IMR-90 (cell line): Measurements from ENCODE around the gene CHMP4A. TPM values are rescaled to one million over a fixed set of nuclear protein-coding genes. Genes with fewer than 3 reads are reported as not detected.

Experiments used
- ATAC-seq: fragments of 200-7000 bp; cut with Tn5 transposase; 2 replicates; pipeline ENCODE4 v1.9.1; 2020; ENCODE audit warnings: low read depth, mild to moderate bottlenecking, moderate library complexity
- BruUV-seq: library from RNA; stranded (reverse); fragments of 400-500 nt; replicated peaks from 2 replicates; lab custom pipeline; 2021; lab: Mats Ljungman, UMichigan
- CTCF ChIA-PET: fragments of 300-600 bp; formaldehyde crosslinking; extraction: SDS; loops from one replicate; lab custom pipeline; 2021; ENCODE audit warnings: antibody characterized with exemption; lab: Yijun Ruan, JAX
- POLR2A ChIA-PET: fragments of 300-600 bp; sonication (Branson Sonifier 250); formaldehyde crosslinking; loops from one replicate; lab custom pipeline; 2022; ENCODE audit warnings: antibody characterized with exemption; ENCODE audit not compliant: unreplicated experiment; lab: Charles Lee
- DNase-seq: peaks from one replicate; pipeline ENCODE4 v3.0.0; 2013
- H2AFZ ChIP-seq: replicated peaks from 2 replicates; pipeline ENCODE3; 2013; ENCODE audit warnings: low read length, mild to moderate bottlenecking; ENCODE audit not compliant: poor library complexity
- H2AK5ac ChIP-seq: 2 replicates; pipeline ENCODE4 v1.6.1; 2013; ENCODE audit warnings: low read depth, low read length, inconsistent platforms
- H2AK9ac ChIP-seq: replicated peaks from 2 replicates; pipeline ENCODE3; 2013; ENCODE audit warnings: mild to moderate bottlenecking, low read depth, low read length, moderate library complexity; ENCODE audit not compliant: poor library complexity
- H2BK120ac ChIP-seq: 2 replicates; pipeline ENCODE4 v1.6.1; 2013; ENCODE audit warnings: low read depth, low read length, inconsistent platforms
- H2BK15ac ChIP-seq: 3 replicates; pipeline ENCODE4 v1.6.1; 2013; ENCODE audit warnings: low read depth, low read length, inconsistent platforms
- H2BK20ac ChIP-seq: 2 replicates; pipeline ENCODE4 v1.6.1; 2013; ENCODE audit warnings: low read depth, mild to moderate bottlenecking, inconsistent platforms, low read length, moderate library complexity
- H2BK5ac ChIP-seq: 2 replicates; pipeline ENCODE4 v1.6.1; 2013; ENCODE audit warnings: mild to moderate bottlenecking, low read depth, low read length, inconsistent platforms; ENCODE audit not compliant: poor library complexity, severe bottlenecking
- H3K14ac ChIP-seq: replicated peaks from 2 replicates; pipeline ENCODE4 v1.6.1; 2013; ENCODE audit warnings: low read depth, low read length, inconsistent platforms
- H3K18ac ChIP-seq: 2 replicates; pipeline ENCODE4 v1.6.1; 2013; ENCODE audit warnings: low read depth, low read length, control low read depth
- H3K23ac ChIP-seq: 2 replicates; pipeline ENCODE4 v1.6.1; 2013; ENCODE audit warnings: low read depth, low read length, inconsistent platforms
- H3K27ac ChIP-seq: 2 replicates; pipeline ENCODE4 v1.5.1; 2013; ENCODE audit warnings: mild to moderate bottlenecking, control low read depth, low read length; ENCODE audit not compliant: insufficient read depth
- H3K27me3 ChIP-seq: 2 replicates; pipeline ENCODE4 v1.6.1; 2013; ENCODE audit warnings: low read length; ENCODE audit not compliant: control insufficient read depth, insufficient read depth
- H3K36me3 ChIP-seq: 2 replicates; pipeline ENCODE4 v1.6.1; 2013; ENCODE audit warnings: low read length, mixed read lengths; ENCODE audit not compliant: control insufficient read depth, insufficient read depth
- H3K4ac ChIP-seq: 2 replicates; pipeline ENCODE4 v1.6.1; 2013; ENCODE audit warnings: low read depth, low read length, inconsistent platforms
- H3K4me1 ChIP-seq: 2 replicates; pipeline ENCODE4 v1.6.1; 2013; ENCODE audit warnings: low read length, mixed read lengths; ENCODE audit not compliant: control insufficient read depth, insufficient read depth
- H3K4me2 ChIP-seq: 2 replicates; pipeline ENCODE4 v1.6.1; 2013; ENCODE audit warnings: low read depth, mild to moderate bottlenecking, control low read depth, low read length, moderate library complexity
- H3K4me3 ChIP-seq: 2 replicates; pipeline ENCODE4 v1.5.1; 2013; ENCODE audit warnings: low read depth, mild to moderate bottlenecking, control low read depth, low read length, moderate library complexity; ENCODE audit not compliant: insufficient read depth
- H3K56ac ChIP-seq: 2 replicates; pipeline ENCODE4 v1.6.1; 2013; ENCODE audit warnings: low read length, inconsistent platforms; ENCODE audit not compliant: insufficient read depth; ENCODE audit errors: extremely low read depth
- H3K79me1 ChIP-seq, 2 experiments: 2 replicates each; pipeline ENCODE4 v1.6.1; 2013; ENCODE audit warnings: low read length in 2 of 2, inconsistent platforms in 1 of 2, low read depth in 1 of 2
- H3K9ac ChIP-seq: 2 replicates; pipeline ENCODE4 v1.6.1; 2013; ENCODE audit warnings: low read depth, low read length, control low read depth
- H3K9me1 ChIP-seq: 2 replicates; pipeline ENCODE4 v1.6.1; 2013; ENCODE audit warnings: low read length, inconsistent platforms; ENCODE audit not compliant: insufficient read depth
- H3K9me3 ChIP-seq: 2 replicates; pipeline ENCODE4 v1.6.1; 2013; ENCODE audit warnings: low read length; ENCODE audit not compliant: control insufficient read depth, insufficient read depth
- H4K20me1 ChIP-seq: 2 replicates; pipeline ENCODE4 v1.6.1; 2013; ENCODE audit warnings: low read length, inconsistent platforms; ENCODE audit not compliant: insufficient read depth
- H4K5ac ChIP-seq: 2 replicates; pipeline ENCODE4 v1.6.1; 2013; ENCODE audit warnings: mild to moderate bottlenecking, low read depth, low read length, control low read depth
- H4K8ac ChIP-seq, 2 experiments: 2 replicates each; pipeline ENCODE4 v1.6.1; 2013; ENCODE audit warnings: low read depth in 2 of 2, low read length in 2 of 2, control low read depth in 1 of 2, inconsistent platforms in 1 of 2
- H4K91ac ChIP-seq: 2 replicates; pipeline ENCODE4 v1.6.1; 2013; ENCODE audit warnings: low read depth, low read length, inconsistent platforms; ENCODE audit not compliant: insufficient read depth
- ELK1 ChIP-seq: fragments of 150-350 bp; IDR thresholded peaks from 2 replicates; pipeline ENCODE4 v1.6.1; 2016; ENCODE audit warnings: low read depth, mild to moderate bottlenecking, low read length, moderate library complexity, borderline replicate concordance
- MAZ ChIP-seq: IDR thresholded peaks from 2 replicates; pipeline ENCODE4 v1.6.1; 2012; ENCODE audit warnings: low read depth, mild to moderate bottlenecking, low read length, improper control_type of control experiment, moderate library complexity, borderline replicate concordance
- RAD21 ChIP-seq: IDR thresholded peaks from 2 replicates; pipeline ENCODE4 v1.6.1; 2012; ENCODE audit warnings: low read length, improper control_type of control experiment
- WGBS, 2 experiments: methylation state at CpG; one replicate each; pipeline versions ENCODE4 v1.1.5 to v1.1.7; 2013; ENCODE audit warnings: missing lambda C conversion rate in 2 of 2; ENCODE audit not compliant: insufficient read length in 1 of 2; ENCODE audit errors: extremely low coverage in 2 of 2; 5-methylcytosine and 5-hydroxymethylcytosine counted together
- dilution Hi-C: fragments of 300-500 bp; cut with HindIII; formaldehyde crosslinking; loops from one replicate; pipeline ENCODE4 v1.14.3; 2018; ENCODE audit warnings: low sequenced_read_pairs; ENCODE audit not compliant: unreplicated experiment
- in situ Hi-C: fragments of 300-500 bp; cut with MboI; formaldehyde crosslinking; loops from 3 replicates; pipeline ENCODE4 v1.14.3; 2019; ENCODE audit warnings: low sequenced_read_pairs, inconsistent platforms, mixed read lengths
- intact Hi-C: fragments of 100-400 bp; cut with micrococcal nuclease; formaldehyde crosslinking; loops from 2 replicates; pipeline ENCODE4 v1.10.0; 2022
- polyA plus RNA-seq, 3 experiments: library from polyadenylated mRNA; depleted of rRNA; stranded (reverse); fragments of >200 nt; gene quantifications; 2 replicates each; pipeline ENCODE4 v1.2.3, GENCODE V29; 2012; ENCODE audit warnings: low replicate concordance in 1 of 3
- total RNA-seq: library from RNA; depleted of rRNA; stranded (reverse); fragments of >200 nt; gene quantifications from 2 replicates; pipeline ENCODE4 v1.2.3, GENCODE V29; 2012

CHMP4A gene
- total and polyA plus RNA-seq, 2 of the 4 experiments (the other 2 are of a cell fraction), result 22.0 to 63.8 TPM

GRCh38 chr14:24259282-24260025 is 46.2 kb upstream of the CHMP4A start:
- no TSS peak for BruUV-seq
- Histone ChIP-seq H4K8ac (peak overlapping the region; percentile 65 to 67; a peak in 2 of 4 replicates), H2BK15ac (peak overlapping the region; percentile 68; the same call in 1 of the 3 replicates), H3K56ac (no peak overlapping the region), H3K4me3 (no peak overlapping the region), H2AK9ac (peak overlapping the region; percentile 96), H4K20me1 (no peaks in the 10 kb centered on the region), H3K27me3 (no peaks in the 10 kb centered on the region), H3K79me1 (peaks cover 0 to 2% of the 10 kb centered on the region in 2 experiments; a peak in 1 of 4 replicates), H4K91ac (peak overlapping the region; percentile 79), H4K5ac (no peak overlapping the region), H3K9ac (no peak overlapping the region), H3K27ac (no peak overlapping the region), H2AK5ac (peak overlapping the region; percentile 84; the same call in 1 of the 2 replicates), H3K9me3 (no peaks in the 10 kb centered on the region), H3K4me2 (no peak overlapping the region), H3K4me1 (peaks cover 8% of the 10 kb centered on the region), H2AFZ (peak overlapping the region; percentile 82), H3K18ac (no peak overlapping the region), H3K9me1 (peaks cover 16% of the 10 kb centered on the region; the same call in 1 of the 2 replicates), H3K4ac (peak overlapping the region; percentile 60; the same call in 1 of the 2 replicates), H2BK120ac (peak overlapping the region; percentile 79), H2BK20ac (peak overlapping the region; percentile 67; the same call in 1 of the 2 replicates), H2BK5ac (no peak overlapping the region), H3K14ac (no peak overlapping the region), H3K23ac (no peak overlapping the region; the same call in none of the 2 replicates), H3K36me3 (peaks cover 2% of the 10 kb centered on the region; the same call in 1 of the 2 replicates)
- DNase-seq, result no peak
- intact Hi-C loops, result no loop called here
- 100% methylated on average over 5 of the region's 16 CpGs; no CpG with 5 or more reads in 1 of the 2 experiments for WGBS, 2 experiments
- POLR2A ChIA-PET, result no interaction called here
- ATAC-seq, result peak; percentile 73
- dilution Hi-C loops, result no loop called here
- in situ Hi-C loops, result no loop called here
- CTCF ChIA-PET, result no interaction called here
- no peak for TF ChIP-seq ELK1
- TF ChIP-seq MAZ, result peak; percentile 71; the same call in 1 of the 2 replicates
- no peak for TF ChIP-seq RAD21
